Bronchial epithelial cell (primary cell): Measurements from ENCODE around the gene FADS1. TPM values are rescaled to one million over a fixed set of nuclear protein-coding genes. Genes with fewer than 3 reads are reported as not detected.

ENCODE experiments used
- DNase-seq: peaks from one replicate; pipeline ENCODE4 v3.0.0-alpha.2; 2010; ENCODE audit warnings: low read depth
- FAIRE-seq: peaks from 2 replicates; lab custom pipeline; 2011; peaks lifted over from hg19 to GRCh38; lab: Jason Lieb, UNC
- H3K27me3 ChIP-seq: 2 replicates; pipeline ENCODE4 v1.5.1; 2011; ENCODE audit warnings: low read length; ENCODE audit not compliant: control insufficient read depth, insufficient read depth
- H3K36me3 ChIP-seq: 2 replicates; pipeline ENCODE4 v1.5.1; 2011; ENCODE audit warnings: low read length; ENCODE audit not compliant: control insufficient read depth, insufficient read depth
- H3K4me3 ChIP-seq: 2 replicates; pipeline ENCODE4 v1.5.1; 2011; ENCODE audit warnings: mild to moderate bottlenecking, low read depth, low read length, control low read depth
- total RNA-seq: library from RNA; depleted of rRNA; stranded (reverse); fragments of >200 nt; gene quantifications from 2 replicates; pipeline ENCODE4 v1.2.1, GENCODE V29; 2014
- TF ChIP-seq, protein P1 (sequence below): IDR thresholded peaks from 2 replicates; pipeline ENCODE4 v1.5.1; 2011; ENCODE audit warnings: mild to moderate bottlenecking, moderate library complexity, low read length, control low read depth, inconsistent platforms; ENCODE audit not compliant: insufficient read depth, severe bottlenecking

Gene FADS1
- total RNA-seq, 1 donor from 2014 or later = 46.9 TPM

DNA sequence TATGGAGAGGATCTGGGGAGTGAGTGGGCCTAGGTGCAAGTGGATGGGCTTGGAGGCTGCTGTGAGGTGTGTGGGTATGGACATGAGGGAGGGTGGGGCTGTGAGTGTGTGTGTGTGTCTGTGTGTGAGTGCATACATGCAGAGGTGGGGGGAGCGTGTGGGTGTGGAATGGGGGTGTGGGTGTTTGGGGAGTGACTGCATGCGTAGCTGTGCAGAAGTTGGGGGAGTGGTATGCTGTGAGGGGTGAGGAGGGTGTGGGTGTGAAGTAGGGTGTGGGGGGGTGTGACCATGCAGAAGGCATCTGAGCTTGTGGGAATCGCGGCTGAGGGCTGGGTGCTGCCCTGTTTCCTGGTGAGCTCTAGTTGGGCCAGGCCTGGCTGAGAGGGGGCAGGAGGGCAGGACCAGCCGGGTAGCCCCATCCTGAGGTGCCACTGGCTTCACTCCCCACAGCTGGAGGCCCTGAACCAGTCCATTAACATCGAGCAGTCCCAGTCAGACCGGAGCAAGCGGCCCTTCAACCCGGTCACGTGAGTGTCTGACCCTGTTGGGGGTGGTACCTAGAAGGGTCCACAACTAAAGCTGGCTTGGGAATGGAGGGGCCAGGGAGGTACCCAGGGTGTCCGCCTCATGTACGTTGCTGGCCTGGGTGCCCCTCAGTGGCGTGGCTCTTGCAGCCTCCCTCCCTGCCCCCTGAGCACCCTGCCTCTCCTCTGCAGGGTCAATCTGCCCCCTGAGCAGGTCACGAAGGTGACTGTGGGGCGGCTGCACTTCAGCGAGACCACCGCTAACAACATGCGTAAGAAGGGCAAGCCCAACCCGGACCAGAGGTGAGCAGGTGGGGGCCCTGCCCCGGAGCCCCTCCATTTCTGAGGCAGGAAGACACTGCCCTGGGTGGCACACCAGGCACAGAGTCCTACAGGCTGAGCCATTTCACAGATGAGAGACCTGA is 40.9 kb downstream of the FADS1 start:
- FAIRE-seq (no peak), DNase-seq (no peak)
- TF ChIP-seq, protein P1, sequence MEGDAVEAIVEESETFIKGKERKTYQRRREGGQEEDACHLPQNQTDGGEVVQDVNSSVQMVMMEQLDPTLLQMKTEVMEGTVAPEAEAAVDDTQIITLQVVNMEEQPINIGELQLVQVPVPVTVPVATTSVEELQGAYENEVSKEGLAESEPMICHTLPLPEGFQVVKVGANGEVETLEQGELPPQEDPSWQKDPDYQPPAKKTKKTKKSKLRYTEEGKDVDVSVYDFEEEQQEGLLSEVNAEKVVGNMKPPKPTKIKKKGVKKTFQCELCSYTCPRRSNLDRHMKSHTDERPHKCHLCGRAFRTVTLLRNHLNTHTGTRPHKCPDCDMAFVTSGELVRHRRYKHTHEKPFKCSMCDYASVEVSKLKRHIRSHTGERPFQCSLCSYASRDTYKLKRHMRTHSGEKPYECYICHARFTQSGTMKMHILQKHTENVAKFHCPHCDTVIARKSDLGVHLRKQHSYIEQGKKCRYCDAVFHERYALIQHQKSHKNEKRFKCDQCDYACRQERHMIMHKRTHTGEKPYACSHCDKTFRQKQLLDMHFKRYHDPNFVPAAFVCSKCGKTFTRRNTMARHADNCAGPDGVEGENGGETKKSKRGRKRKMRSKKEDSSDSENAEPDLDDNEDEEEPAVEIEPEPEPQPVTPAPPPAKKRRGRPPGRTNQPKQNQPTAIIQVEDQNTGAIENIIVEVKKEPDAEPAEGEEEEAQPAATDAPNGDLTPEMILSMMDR = no peak
- no peaks in the 10 kb centered on the region for H3K27me3 ChIP-seq
- H3K4me3 ChIP-seq = no peak overlapping the region
- H3K36me3 ChIP-seq = no peaks in the 10 kb centered on the region

- Histone ChIP-seq H3K36me3 (no peaks in the 10 kb centered on the region), H3K27me3 (no peaks in the 10 kb centered on the region), H3K4me3 (no peak overlapping the region)
- DNase-seq (no peak), FAIRE-seq (no peak)
- TF ChIP-seq, protein P1 = no peak
These were observed 41.7 kb downstream of the FADS1 start for GRCh38 chr11:61775106-61775505.

DNA sequence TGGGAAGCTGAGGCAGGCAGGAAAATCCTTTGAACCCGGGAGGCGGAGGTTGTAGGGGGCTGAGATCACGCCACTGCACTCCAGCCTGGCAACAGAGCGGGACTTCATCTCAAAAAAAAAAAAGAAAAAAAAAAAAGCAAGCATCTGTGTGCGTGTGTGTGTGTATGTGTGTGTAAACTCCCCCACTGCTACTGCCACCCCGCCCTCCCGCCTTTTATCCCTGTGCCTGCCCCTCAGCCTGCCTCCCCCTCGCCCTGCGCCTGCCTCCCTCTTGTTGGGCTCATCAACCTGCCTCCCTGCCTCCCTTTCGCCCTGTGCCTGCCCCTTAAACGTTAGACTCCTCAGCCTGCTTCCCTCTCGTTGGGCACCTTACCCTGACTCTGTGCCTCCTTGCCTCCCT is 42.4 kb downstream of the FADS1 start:
- no peak for FAIRE-seq
- Histone ChIP-seq H3K36me3 (no peaks in the 10 kb centered on the region), H3K4me3 (no peak overlapping the region), H3K27me3 (no peaks in the 10 kb centered on the region)
- no peak for DNase-seq
- TF ChIP-seq, protein P1 = no peak

GRCh38 chr11:61773809-61774208 is 43.0 kb downstream of the FADS1 start:
- FAIRE-seq = no peak
- no peak overlapping the region for H3K4me3 ChIP-seq
- TF ChIP-seq, protein P1 = no peak

GRCh38 chr11:61773356-61773755 is 43.4 kb downstream of the FADS1 start:
- TF ChIP-seq, protein P1 = no peak
- FAIRE-seq = no peak
- no peak for DNase-seq

More at GRCh38 chr11:61773809-61774208, 43.0 kb downstream of the FADS1 start:
- H3K36me3 ChIP-seq = no peaks in the 10 kb centered on the region
- no peak for DNase-seq
- H3K27me3 ChIP-seq = no peaks in the 10 kb centered on the region

More at GRCh38 chr11:61773356-61773755, 43.4 kb downstream of the FADS1 start:
- Histone ChIP-seq H3K4me3 (no peak overlapping the region), H3K27me3 (no peaks in the 10 kb centered on the region), H3K36me3 (no peaks in the 10 kb centered on the region)
